ENCODE results near the gene MMP23B.

- TF ChIP-seq POLR2A (IDR thresholded peaks at IDR 0.05), result no peak
- TF ChIP-seq, protein P1, sequence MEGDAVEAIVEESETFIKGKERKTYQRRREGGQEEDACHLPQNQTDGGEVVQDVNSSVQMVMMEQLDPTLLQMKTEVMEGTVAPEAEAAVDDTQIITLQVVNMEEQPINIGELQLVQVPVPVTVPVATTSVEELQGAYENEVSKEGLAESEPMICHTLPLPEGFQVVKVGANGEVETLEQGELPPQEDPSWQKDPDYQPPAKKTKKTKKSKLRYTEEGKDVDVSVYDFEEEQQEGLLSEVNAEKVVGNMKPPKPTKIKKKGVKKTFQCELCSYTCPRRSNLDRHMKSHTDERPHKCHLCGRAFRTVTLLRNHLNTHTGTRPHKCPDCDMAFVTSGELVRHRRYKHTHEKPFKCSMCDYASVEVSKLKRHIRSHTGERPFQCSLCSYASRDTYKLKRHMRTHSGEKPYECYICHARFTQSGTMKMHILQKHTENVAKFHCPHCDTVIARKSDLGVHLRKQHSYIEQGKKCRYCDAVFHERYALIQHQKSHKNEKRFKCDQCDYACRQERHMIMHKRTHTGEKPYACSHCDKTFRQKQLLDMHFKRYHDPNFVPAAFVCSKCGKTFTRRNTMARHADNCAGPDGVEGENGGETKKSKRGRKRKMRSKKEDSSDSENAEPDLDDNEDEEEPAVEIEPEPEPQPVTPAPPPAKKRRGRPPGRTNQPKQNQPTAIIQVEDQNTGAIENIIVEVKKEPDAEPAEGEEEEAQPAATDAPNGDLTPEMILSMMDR (IDR thresholded peaks at IDR 0.05), result no peak
Measured at GRCh38 chr1:1621173-1622009, 10.6 kb upstream of the MMP23B start.

All from stomach (tissue), 4 donors.